Activated T-cell treated with anti-CD3 and anti-CD28 coated beads for 24 hours (primary cell): ENCODE results near the gene HMOX2.

Source experiments
- DNase-seq: peaks from one replicate; pipeline ENCODE4 v3.0.0-alpha.2; 2020; ENCODE audit warnings: low read depth

Gene HMOX2

DNA sequence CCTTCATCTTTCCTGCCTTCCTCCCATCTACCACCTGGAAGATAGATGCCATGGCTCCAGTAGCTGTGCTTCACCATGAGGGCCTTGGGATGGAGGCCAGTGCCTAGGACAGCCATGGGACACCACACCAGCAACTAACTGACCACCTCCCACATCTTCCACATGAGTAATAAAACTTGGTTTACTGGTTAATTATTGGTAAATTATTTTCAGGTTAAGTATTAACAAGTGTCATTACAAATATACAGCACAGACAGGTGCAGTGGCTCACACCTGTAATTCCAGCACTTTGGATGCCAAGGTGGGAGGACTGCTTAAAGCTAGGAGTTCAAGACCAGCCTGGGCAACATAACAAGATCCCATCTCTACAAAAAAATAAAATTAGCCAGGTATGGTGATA lies 48.4 kb downstream of the HMOX2 start:
- DNase-seq = no peak

DNA sequence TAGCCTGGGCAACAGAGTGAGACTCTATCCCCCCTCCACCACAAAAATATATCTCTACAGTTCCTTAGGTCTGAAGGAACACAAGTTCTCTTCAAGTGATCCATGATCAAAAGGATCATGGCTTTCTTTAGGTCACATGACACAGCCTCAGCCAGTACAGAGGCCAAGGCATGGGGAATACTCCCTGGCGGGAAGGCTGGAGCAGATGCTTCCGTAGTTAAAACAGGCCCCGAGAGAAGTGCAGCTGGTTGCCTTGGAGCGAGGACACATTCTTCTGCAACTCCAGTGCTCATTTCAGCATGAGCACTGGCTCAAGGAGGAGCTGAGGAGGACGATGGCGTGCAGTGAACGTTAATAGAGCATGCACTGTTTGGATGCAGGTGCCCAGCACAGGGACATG lies 48.9 kb downstream of the HMOX2 start:
- no peak for DNase-seq

- DNase-seq = no peak
These were observed 49.6 kb downstream of the HMOX2 start for GRCh38 chr16:4525634-4526277.

GRCh38 chr16:4529085-4530060 lies 53.2 kb downstream of the HMOX2 start:
- DNase-seq = no peak

DNA sequence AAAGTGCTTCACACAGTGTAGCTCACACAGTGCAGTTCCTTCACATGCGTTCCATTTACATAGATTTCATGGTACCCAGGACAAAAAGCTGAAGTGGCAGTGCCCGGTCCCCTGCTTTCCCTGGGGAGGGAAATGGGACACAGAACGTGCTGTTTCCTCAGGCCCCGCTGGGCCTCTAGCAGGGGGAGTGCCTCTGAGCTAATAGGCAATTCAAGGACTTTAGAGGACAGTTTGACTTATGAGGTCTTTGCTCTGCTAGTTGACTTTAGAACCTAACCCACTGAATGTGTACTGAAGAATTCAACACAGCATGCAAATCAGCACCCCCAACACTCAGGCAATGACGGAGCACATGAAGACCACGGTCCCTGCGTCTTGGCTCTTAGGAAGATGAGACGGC lies 55.6 kb downstream of the HMOX2 start:
- DNase-seq = no peak

- no peak for DNase-seq
These were observed 56.0 kb downstream of the HMOX2 start for GRCh38 chr16:4532238-4532637.

GRCh38 chr16:4533490-4533889 lies 57.3 kb downstream of the HMOX2 start:
- no peak for DNase-seq

- no peak for DNase-seq
These were observed 58.1 kb downstream of the HMOX2 start for GRCh38 chr16:4534151-4534790.

DNA sequence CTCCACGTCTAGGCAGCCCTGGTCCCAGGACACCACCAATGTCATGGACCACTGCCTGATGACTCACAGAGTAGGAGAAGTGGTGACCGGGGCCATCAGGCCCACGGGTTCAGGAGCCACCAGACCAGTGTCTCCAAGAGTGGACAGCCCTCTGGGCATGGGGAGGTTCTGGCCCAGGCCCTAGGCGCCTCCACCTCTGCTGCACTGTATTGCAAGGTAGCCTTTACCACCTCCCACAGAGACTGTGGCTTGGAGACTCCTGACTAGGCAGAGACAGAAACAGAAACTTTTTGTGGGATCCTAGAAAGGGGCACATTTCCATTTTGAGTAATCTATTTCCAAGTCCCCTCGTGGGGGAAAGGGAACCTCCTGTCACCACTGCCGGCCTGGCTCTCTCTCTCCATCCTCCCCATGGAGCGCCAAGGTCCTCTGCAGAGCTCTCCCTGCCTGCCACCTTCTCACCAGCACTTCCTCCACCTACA lies 59.5 kb downstream of the HMOX2 start:
- DNase-seq = no peak

GRCh38 chr16:4536391-4537106 lies 60.4 kb downstream of the HMOX2 start:
- DNase-seq = no peak

- no peak for DNase-seq
These were observed 61.5 kb downstream of the HMOX2 start for GRCh38 chr16:4537376-4538343.

- peak; percentile 95 for DNase-seq
These were observed 62.4 kb downstream of the HMOX2 start, which contains the start of gene CDIP1 for GRCh38 chr16:4538350-4539235. TSS of gene CDIP1 (minus strand) at chr16:4538773. CDS start at chr16:4514130, 24,643 bp downstream.

- DNase-seq = no peak
These were observed 63.6 kb downstream of the HMOX2 start for GRCh38 chr16:4539716-4540284.

- DNase-seq = no peak
These were observed 68.3 kb downstream of the HMOX2 start for GRCh38 chr16:4544473-4544872.

DNA sequence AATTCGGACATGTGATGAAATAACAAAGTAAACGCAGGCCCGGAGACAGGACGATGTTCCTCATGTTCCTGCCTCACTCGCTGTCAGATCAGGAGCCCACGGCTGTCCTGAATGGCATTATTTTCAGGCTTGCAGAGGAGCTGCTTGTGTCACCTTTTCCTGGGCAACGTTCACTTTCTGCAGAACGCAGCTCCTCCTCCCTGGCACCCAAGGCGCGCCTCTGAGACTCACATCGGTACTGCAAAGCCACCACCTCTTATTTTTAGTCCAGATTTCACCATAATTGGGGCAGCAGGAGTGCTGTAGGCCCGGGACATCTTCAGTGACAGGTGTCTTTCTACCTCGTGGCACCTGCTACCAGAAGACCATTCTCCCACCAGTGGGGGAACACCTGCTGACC lies 71.9 kb downstream of the HMOX2 start:
- no peak for DNase-seq

DNA sequence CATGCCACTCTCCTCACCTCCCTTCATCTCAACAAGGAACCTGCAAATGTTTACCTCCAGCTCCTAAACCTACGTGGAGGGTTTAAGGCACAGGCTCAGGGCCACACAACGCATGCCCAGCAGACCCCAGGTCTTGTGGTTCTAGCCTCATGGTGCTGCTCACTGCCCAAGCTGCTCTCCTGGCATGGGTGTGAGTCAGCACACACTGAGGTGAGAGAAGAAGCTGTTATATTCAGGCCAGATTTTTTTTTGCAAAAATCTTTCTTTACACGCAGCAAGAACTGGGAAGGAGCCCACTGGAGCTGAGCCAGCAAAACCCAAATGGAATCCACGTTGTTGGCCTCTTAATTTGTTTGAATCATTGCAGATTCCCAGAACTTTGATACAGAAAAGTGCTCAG lies 74.4 kb downstream of the HMOX2 start:
- DNase-seq = no peak

DNA sequence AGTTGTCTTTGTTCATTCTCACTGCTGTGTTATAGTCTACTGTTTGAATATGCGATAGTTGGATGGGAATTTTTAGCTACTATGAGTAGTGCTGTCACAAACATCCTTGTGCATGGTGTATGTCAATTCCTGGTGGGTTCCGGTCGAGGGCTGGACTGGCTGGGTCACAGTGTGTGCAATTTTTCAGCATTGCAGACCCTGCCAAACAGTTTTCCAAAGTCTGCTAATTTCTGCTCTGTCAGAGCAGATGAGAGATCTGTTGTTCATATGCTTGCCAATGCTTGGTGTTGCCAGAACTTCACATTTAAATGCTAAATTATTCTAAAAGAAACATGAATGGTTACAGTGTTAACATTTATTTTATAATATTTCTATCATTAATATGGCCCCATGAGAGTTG lies 76.3 kb downstream of the HMOX2 start:
- no peak for DNase-seq

GRCh38 chr16:4556112-4556511 lies 79.9 kb downstream of the HMOX2 start, which contains the start of gene C16orf96:
TSS of gene C16orf96 (plus strand) at chr16:4556340. CDS start at chr16:4556490, 150 bp downstream.
- no peak for DNase-seq

- no peak for DNase-seq
These were observed 80.4 kb downstream of the HMOX2 start for GRCh38 chr16:4556580-4556979.
